Islet precursor cell (in vitro differentiated cells): ENCODE measurements around the gene RGS10.
"Not testable (repeated sequence)": the region's sequence is repeated elsewhere in the genome, so short reads cannot be mapped to it uniquely, and the experiment has no call there.

Experiments
- DNase-seq: peaks from one replicate; pipeline ENCODE4 v3.0.0-alpha.2; 2018

Gene RGS10, protein sequence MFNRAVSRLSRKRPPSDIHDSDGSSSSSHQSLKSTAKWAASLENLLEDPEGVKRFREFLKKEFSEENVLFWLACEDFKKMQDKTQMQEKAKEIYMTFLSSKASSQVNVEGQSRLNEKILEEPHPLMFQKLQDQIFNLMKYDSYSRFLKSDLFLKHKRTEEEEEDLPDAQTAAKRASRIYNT

DNA sequence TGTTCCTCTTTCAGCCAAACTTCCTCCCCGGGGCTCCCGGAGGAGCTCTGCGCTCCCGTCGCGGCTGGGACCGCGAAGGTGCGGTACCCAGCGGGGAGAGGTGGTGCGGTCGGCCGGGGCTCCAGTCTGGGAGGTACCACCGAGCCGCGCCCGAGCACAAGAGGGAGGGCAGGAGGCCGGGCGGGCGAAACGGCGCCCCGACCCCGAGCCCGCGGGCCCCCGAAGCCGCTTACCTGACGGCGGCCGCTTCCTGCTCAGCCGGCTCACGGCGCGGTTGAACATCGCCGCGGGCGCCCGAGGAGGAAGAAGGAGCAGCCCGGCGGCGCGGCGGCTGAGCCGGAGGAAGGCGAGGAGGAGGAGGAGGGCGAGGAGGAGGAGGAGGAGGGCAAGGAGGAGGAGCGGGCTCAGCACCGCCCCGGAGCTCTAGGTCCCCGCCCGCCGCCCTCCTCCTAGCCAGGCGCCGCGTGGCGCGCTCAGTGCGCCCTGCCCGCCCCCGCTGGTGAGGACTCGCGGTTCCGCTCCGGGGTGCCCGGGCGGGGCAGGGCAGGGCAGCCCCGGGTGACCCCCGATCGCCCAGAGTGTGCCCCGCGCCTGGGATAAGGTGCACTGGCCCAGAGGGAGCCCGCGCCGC, at the start of gene RGS10:
TSS of gene RGS10 (minus strand) at position 363 of the 631 bp plus-strand sequence. CDS start at position 282, 81 bp downstream.
- peak; percentile 85 for DNase-seq

- DNase-seq: no peak
Measured at GRCh38 chr10:119588071-119588470, 45.6 kb upstream of the RGS10 start.

DNA sequence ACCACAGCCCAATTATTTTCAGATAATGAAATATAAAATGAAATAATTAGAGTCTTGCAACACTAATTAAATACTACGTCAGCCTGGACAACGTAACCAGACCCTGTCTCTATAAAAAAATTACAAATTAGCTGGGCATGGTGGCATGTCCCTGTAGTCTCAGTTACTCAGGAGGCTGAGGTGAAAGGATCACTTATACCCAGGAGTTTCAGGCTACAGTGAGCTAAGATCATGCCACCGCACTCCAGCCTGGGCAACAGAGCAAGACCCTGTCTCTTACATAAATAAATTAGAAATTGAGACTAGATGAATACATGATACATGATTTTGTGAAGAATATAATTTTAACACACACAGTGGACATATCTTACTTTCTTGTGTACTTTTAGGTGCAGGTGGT, 35.8 kb upstream of the RGS10 start:
- DNase-seq: no peak

DNA sequence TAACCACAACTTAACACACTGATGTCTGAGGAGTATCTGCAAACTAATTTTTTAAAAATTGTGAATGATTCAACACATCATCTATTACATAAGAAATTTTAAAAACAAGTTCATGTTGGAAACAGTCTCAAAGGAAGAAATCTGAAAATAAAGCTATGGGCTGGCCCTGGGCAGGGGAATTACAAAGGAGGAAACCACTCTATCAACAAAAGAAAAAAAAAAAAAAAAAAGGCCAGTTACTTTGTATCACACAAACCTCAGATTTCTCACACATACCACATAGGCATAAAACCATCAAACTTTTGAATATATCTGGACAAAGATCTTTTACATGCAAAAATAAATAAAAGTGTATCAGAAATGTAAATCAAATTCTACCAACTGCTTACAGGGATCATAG, 33.5 kb upstream of the RGS10 start:
- DNase-seq: no peak

DNA sequence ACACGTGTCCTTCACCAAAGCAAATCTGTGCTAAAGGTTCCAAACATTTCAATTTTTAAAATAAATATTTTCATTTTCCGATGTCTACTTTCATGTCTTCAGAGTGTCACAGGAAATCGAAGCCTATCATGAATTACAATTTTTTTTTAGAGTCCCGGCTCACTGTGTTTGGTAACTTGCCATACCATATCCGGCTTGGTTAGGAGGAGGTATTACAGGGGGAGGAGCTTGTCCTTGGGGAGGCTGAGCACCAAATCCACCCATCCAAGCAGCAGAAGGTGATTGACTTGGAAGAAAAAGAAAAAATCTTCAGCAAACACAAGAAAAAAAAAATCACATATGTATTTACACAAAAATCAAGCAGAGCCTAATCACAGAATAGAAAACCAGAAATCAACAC, 33.0 kb upstream of the RGS10 start:
- no peak for DNase-seq

- DNase-seq: no peak
Measured at GRCh38 chr10:119567978-119568377, 25.5 kb upstream of the RGS10 start.

- no peak for DNase-seq
Measured at GRCh38 chr10:119562097-119562496, 19.6 kb upstream of the RGS10 start.

DNA sequence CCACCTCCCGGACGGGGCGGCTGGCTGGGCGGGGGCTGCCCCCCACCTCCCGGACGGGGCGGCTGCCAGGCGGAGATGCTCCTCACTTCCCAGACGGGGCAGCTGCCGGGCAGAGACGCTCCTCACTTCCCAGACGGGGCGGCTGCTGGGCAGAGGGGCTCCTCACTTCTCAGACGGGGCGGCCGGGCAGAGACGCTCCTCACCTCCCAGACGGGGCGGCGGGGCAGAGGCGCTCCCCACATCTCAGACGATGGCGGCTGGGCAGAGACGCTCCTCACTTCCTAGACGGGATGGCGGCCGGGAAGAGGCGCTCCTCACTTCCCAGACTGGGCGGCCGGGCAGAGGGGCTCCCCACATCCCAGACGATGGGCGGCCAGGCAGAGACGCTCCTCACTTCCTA, 17.0 kb upstream of the RGS10 start:
- not testable (repeated sequence) for DNase-seq

- DNase-seq: not testable (repeated sequence)
Measured at GRCh38 chr10:119556081-119556480, 13.6 kb upstream of the RGS10 start.

- DNase-seq: no peak
Measured at GRCh38 chr10:119555178-119555784, 12.8 kb upstream of the RGS10 start.

GRCh38 chr10:119550827-119551226, 8.3 kb upstream of the RGS10 start:
- DNase-seq: no peak

GRCh38 chr10:119549247-119549999, 6.9 kb upstream of the RGS10 start:
- DNase-seq: no peak

DNA sequence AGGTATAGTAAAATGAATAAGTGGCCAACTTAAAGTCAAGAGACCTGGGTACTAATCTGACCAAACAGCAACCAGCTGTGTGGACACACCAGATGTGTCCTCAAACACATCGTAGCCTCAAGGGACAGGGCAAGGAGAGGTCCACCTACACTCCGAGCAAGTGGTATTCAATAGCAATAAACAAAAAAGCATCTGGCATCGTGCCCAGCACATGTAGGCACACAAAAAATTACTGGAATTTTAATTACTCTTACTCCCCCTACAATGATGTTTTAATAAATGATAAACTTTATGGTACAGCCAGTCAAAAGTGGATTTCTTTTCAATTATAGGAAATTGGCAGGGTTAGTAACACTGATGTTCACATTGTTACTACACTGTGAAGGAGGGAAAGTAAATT, 3.5 kb upstream of the RGS10 start:
- no peak for DNase-seq

- no peak for DNase-seq
Measured at GRCh38 chr10:119545310-119545709, 2.8 kb upstream of the RGS10 start.

DNA sequence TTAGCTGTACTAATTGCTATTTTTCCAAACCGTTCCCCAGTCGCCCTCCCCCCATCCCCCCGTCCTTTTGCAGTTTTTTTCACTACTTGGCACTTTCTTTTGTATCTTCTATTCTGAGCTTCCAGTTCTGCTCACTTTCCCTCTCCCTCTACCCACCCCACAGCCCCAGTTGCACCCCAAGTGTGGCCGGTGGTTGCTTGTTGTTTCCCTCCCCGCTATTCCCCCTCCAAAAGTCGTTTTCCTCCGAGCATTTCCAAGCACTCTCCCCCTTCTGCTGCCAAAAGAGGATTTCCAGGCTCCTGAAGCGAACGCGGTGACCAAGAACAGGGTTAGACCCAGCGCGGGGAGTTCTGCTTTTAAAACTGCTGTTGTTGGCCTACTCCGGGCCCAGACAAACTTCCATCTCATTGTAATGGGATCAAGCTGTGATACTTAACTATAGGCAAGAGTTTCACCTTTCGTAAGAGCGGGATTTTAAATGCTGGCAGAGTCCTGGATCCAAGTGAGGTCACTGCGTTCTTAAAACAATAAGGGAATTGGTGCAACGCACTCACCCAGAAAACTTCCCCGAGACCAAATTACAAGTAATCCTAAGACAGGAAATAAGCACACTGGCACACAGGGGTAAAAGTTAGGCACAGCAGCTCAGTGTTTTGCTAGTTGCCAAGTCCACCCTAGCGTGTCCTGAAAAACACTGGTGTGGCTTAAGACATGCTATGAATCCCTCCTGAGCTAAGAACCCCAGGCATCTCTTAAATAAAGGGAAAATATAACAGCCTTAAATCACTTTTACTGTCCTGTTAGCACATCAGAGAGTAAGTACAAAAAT, 1.5 kb upstream of the RGS10 start:
- no peak for DNase-seq

DNA sequence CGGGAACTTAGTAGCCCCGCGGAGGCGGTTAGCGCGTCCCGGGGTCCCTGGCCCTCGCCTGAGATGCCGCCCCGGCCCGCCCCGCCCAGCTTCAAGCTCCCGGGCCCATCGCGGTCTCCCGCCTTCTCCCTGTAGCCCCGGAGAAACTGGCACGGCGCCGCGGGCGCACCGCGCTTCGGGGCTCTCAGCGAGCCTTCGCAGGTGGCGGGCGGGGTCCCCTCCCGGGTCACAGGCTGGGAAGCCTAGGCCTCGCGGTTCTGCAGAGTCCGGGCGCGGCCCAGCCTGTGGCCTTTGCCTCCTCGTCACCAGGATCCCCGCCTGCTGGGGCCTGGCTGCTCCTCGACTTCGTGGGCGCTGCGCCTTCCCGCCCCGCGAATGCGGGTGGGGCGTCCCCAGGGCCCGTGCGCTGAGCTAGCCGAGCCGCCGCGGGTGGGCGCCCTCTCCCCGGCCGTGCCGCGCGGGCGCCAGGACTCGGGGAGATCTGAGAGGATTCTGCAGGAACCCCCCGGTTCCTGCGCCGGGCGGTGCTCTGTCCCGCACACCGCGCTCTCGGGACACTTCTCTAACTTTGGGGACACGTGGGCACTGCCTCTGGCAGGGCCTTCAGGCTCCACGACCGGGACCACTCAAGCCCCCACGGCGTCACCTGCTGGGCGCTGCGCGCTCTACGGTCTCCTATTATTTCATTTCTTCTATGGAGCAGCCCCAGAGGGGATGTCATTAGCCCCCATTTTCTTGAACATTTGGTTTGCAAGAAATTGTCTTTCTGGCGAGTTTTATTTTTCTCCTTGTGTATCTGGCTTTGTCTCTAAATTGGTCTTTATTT, 682 bp upstream of the RGS10 start:
- DNase-seq: peak; percentile 76

DNA sequence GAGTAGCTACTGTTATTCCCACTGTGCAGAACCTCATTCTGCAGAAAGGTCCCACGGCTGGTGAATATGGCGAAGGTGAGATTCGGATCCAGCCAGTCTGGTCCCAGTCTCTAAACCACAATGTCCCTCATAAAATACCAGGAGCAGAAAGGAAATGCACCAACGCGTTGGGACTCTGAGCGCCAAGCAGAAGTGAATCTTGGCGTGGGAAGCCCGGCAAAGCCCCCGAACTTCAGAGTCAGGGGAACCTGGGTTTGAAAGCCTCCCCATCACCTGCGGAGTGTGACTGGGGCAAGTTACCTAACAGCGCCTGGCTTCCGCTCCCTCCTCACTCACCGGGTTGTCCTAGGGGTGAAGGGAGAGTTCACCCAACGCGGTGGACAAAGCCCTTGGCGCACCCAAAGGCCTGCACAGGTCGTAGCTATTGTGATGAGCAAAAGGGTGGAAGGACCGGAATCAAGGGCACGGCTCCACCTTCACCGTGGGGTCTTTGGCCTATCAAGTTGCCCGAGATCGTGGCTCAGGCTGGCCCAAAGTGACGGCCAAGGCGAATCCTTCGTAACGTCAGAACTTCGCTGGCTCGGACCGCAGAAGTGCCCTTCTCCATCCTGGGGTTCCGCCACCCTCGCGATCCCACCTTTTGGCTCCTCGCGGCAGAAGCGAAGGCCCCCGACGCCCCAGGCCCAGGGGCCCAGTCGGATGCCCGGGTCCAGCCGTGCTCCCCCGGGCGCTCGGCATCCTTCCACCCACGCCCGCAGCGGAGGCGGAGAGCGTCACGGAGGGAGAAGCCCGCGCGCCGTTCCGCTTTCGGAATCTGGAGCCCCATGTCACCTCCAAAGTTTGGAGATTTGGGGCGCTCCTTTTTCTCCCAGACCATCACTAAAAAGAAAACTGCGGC, 811 bp downstream of the RGS10 start:
- no peak for DNase-seq

- DNase-seq: no peak
Measured at GRCh38 chr10:119541046-119541445, 1.5 kb downstream of the RGS10 start.

GRCh38 chr10:119540038-119540437, 2.5 kb downstream of the RGS10 start:
- DNase-seq: no peak

- DNase-seq: no peak
Measured at GRCh38 chr10:119539359-119539825, 3.1 kb downstream of the RGS10 start.
